GM18499 (cell line): Measurements from ENCODE around the gene LCLAT1.

Experiments
- ATAC-seq: cut with Tn5 transposase; IDR thresholded peaks from one replicate; pipeline ENCODE4 v1.9.1; 2021; ENCODE audit warnings: moderate number of reproducible peaks; ENCODE audit not compliant: insufficient read depth, unreplicated experiment

LCLAT1 gene

DNA sequence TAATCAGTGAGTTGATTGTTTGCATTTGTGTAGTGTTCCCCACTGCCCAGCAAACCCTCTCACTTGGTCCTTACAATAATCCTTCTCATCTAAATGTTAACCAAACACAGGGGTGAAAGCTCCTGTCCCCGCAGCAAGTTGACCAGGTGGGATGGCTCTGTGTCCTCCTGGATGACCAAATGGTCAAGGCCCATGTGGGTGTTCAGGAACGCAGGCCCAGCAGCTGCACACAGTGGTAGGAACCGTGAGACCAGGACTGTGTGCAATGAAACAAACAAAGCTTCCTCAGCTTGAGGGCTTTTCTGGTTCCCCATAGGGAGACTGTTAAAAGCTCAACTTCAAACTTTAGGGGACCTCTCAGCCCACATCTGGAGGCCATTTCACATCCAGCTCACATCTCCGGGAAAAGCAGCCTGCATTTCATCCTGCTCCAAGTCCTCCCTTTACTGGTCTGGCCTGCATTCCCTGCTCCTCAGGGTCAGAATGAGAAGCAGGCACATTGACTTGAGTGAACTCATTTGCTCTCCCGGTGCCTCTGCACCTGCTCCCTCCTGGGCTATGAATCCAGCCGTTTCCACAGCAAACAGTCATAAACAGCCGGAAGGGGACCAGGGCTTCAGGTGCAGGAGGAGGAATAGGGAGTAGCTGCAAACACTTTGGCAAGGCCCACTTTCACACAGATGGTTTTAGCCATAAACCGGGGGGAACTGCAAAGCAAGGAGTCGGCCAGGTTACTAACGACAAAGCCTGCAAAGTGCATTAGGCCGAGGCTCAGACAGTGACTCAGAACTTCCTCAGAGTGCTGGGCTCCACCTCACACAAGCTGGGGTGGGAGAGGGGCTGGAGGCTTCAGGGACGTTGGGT, 215.5 kb downstream of the LCLAT1 start:
- no peak for ATAC-seq

- ATAC-seq = no peak
Measured at GRCh38 chr2:30663321-30663720, 216.3 kb downstream of the LCLAT1 start.

DNA sequence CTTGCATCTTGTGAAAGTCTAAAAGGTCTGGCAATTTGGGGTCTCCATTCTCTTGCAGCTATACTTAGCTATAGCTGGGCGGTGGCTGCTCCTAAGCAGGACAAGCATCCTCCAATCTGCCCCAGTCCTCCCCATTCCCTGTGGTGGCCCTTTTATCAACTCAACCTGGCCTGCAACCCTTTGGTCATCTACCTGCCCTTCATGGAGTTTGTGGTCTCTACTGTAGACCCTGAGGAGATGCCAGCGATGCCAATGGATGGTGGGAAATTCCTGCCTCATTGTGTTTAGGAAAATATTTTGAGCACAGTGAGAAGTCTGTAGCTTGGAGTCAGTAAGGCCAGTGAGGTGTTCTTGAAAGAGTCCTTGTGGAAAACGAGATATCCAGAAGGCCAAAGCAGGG, 216.8 kb downstream of the LCLAT1 start:
- no peak for ATAC-seq

GRCh38 chr2:30664761-30665358, 217.8 kb downstream of the LCLAT1 start:
- no peak for ATAC-seq

- ATAC-seq = no peak
Measured at GRCh38 chr2:30665761-30666265, 218.8 kb downstream of the LCLAT1 start.

DNA sequence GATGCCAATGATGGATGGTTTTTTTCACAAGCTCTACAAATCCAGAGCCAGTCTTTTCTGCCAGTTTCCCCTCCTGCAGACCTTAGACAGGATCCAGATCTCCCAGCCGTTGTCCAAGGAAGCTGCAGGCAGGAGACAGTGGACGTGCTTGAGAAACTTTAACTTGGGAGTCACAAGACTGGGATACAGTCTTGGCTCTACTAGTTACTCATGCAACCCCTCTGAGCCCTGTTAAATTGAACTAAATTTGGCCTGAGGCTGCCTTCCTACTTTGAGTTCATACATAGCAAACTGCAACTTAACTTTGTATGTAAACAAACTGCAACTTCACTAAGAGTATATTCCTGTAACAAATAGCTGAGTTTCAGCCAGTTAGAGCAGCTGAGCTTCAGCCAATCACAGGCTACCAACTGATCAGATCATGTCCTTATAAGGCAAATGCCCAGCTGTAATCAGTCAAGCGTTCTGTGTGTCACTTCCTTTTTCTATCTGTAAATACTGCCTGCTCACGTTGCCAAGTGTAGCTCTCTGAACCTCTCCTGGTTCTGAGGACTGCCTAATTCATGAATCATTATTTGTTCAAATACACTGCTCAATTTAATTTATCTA, 219.3 kb downstream of the LCLAT1 start:
- ATAC-seq = no peak

DNA sequence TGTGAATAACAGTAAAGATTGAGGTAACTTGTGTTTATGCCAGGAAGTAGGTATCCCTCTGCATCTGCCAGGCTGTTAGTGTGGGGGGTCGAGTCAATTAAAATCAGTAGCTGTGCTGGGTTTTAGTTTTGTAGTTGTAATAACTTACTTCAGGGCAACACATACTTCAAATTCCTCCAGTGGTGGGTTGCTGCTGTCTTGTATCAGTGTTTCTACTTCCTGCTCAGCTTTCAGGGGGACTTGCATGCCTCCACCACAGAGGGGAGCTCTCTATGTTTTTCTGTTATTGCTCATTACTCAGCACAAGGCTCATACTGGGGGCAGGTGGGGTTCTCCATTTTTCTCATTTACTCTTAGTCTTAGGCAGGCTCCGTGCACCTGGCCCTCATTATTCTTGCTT, 223.4 kb downstream of the LCLAT1 start:
- ATAC-seq = no peak

GRCh38 chr2:30673127-30673526, 226.1 kb downstream of the LCLAT1 start:
- ATAC-seq = no peak

- no peak for ATAC-seq
Measured at GRCh38 chr2:30675758-30676157, 228.7 kb downstream of the LCLAT1 start.

GRCh38 chr2:30677231-30677630, 230.2 kb downstream of the LCLAT1 start:
- no peak for ATAC-seq

- no peak for ATAC-seq
Measured at GRCh38 chr2:30677861-30678385, 230.9 kb downstream of the LCLAT1 start.

DNA sequence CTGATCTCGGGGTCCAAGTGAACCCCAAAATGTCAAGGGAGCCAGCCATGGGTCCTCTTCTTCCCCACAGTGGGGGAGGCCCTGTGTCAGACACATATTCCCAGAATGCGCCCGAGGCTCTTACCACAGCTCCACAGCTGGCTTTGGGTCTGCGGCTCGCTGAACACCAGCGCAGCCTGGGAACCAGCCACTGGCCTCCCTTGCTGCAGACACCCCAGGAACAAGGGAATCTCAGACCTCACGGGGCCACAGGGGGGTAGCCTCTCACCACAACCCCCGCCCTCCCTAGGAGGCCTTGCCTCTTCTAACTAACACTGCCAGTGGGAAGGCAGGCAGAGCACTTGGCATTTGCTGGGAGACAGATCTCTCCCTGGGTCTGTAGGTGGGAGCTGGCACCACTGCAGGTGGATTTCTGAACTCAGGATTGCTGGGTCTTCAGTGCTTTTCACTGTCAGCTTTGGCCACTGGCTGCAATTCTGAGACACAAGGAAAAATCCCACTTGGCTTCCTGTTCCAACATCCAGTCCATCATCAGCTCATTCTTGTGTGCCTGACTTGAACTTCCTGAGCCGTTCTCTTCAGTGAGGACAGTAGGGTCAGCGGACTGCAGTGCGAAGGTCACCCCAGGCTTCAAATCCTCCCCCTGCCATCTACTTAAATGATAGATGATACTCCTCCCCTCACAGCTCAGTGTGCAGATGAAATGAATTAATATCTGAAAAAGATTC, 231.5 kb downstream of the LCLAT1 start:
- no peak for ATAC-seq

- no peak for ATAC-seq
Measured at GRCh38 chr2:30679426-30680088, 232.5 kb downstream of the LCLAT1 start.

GRCh38 chr2:30680121-30680520, 233.1 kb downstream of the LCLAT1 start:
- no peak for ATAC-seq

DNA sequence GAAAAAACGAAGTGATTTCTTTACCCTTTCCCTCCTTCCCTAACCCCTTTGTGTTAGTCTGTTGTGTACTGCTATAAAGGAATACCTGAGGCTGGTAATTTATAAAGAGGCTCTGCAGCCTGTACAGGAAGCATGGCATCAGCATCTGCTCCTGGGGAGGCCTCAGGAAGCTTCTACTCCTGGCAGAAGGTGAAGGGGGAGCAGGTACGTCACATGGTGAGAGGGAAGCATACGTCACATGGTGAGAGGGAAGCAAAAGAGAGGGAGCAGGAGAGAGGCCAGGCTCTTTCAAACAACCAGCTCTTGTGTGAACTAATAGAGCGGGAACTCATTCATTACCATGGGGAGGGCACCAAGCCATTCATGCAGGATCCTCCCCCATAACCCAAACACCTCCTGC, 234.0 kb downstream of the LCLAT1 start:
- ATAC-seq = no peak

DNA sequence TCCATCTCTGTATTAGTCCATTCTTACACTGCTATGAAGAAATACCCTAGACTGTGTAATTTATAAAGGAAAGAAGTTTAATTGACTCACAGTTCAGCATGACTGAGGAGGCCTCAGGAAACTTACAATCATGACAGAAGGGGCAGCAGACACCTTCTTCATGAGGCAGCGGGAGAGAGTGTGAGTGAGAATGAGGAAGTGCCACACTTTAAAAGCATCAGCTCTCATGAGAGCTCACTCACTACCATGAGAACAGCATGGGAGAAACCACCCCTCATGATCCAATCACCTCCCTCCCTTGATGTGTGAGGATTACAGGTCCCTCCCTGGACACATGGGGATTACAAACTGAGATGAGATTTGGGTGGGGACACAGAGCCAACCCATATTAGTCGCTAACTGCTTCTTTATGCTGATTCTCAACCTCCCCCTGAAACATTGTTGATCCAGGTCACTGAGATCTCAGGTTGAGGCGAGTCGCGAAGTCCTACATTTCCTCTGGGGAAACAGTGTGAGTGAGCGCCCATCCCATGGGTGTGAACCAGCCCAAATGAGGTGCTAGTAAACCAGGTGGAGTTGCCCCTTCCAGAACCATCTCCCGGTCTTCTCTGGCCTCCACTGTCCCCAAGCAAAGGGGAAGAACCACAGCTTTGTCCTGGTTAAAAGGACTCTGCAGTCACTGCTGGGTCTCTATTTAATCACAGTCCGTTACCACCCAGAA, 236.3 kb downstream of the LCLAT1 start:
- no peak for ATAC-seq

GRCh38 chr2:30684026-30684425, 237.0 kb downstream of the LCLAT1 start:
- no peak for ATAC-seq

DNA sequence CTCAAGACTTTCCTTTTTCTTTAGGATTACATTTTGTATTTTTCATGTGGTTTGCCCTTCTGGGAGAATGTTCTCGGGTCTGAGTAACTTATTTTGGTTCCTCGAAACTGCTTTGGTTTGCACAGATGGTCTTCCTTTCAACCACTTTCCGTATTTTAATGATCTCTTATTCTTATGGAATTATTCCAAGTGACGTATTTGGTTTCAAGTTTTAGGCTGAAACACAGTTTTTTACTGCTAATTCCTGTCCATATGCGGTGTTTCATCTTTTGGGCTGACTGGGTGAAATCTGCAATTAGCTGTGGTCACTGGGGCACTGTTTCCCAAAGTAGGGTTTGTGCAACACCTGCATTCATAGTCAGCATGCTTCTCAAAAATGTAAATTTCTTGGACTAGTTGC, 237.5 kb downstream of the LCLAT1 start:
- ATAC-seq = no peak

DNA sequence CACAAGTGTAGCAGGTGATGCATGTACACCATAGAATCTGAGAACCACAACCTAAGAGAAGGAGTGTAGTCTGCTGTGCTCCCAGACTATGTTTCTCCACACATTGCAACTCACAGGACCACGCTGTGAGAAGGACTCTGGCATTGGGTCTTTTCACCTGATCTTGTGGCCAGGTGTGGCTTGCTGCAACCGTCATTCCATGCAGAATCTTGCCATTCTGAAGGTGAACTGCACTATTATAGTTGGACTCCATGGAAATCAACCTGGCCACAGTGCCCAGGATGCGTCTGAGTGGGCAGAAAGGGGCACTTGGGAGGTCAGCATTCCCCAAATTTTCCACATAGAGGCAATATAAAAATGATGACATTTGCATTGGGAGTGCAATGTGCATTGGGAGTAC, 237.9 kb downstream of the LCLAT1 start:
- no peak for ATAC-seq
